A673 (cell line): ENCODE results near the gene DPPA5. TPM values are rescaled to one million over a fixed set of nuclear protein-coding genes. Genes with fewer than 3 reads are reported as not detected.

Experiments used
- BruUV-seq: library from RNA; stranded (reverse); fragments of 400-500 nt; replicated peaks from 2 replicates; lab custom pipeline; 2021; lab: Mats Ljungman, UMichigan
- CTCF ChIA-PET: fragments of 300-600 bp; sonication (Branson Sonifier 250); formaldehyde crosslinking; loops from one replicate; lab custom pipeline; 2022; ENCODE audit warnings: antibody characterized with exemption; lab: Charles Lee
- POLR2A ChIA-PET: fragments of 300-600 bp; sonication (Branson Sonifier 250); formaldehyde crosslinking; loops from one replicate; lab custom pipeline; 2022; ENCODE audit warnings: antibody characterized with exemption; ENCODE audit not compliant: low non-redundant PET; lab: Charles Lee
- DNase-seq: peaks from one replicate; pipeline ENCODE4 v3.0.0-alpha.2; 2015; ENCODE audit warnings: low spot score
- H3K27ac ChIP-seq: fragments of 200-600 bp; sonication (generic); 2 replicates; pipeline ENCODE4 v1.5.1; 2016; ENCODE audit warnings: mixed run types, low read depth, mild to moderate bottlenecking, mixed read lengths, antibody characterized with exemption, low read length; ENCODE audit not compliant: poor library complexity, severe bottlenecking
- H3K27me3 ChIP-seq: fragments of 200-600 bp; sonication (generic); replicated peaks from 2 replicates; pipeline ENCODE4 v1.6.1; 2017; ENCODE audit warnings: mixed run types, low read depth, mild to moderate bottlenecking, mixed read lengths, antibody characterized with exemption, low read length; ENCODE audit not compliant: insufficient read depth, poor library complexity
- H3K36me3 ChIP-seq: fragments of 200-600 bp; sonication (generic); 2 replicates; pipeline ENCODE4 v1.6.1; 2016; ENCODE audit warnings: mixed run types, mild to moderate bottlenecking, mixed read lengths, antibody characterized with exemption, low read length; ENCODE audit not compliant: insufficient read depth, poor library complexity, severe bottlenecking
- H3K4me1 ChIP-seq: fragments of 200-600 bp; sonication (generic); 2 replicates; pipeline ENCODE4 v1.6.1; 2017; ENCODE audit warnings: mixed run types, mild to moderate bottlenecking, mixed read lengths, antibody characterized with exemption, low read length; ENCODE audit not compliant: insufficient read depth, poor library complexity, severe bottlenecking
- H3K4me3 ChIP-seq: fragments of 200-600 bp; sonication (generic); 2 replicates; pipeline ENCODE4 v1.5.1; 2016; ENCODE audit warnings: low read depth, mixed run types, mild to moderate bottlenecking, mixed read lengths, low read length; ENCODE audit not compliant: poor library complexity, severe bottlenecking
- H3K9me3 ChIP-seq: fragments of 200-600 bp; sonication (generic); 2 replicates; pipeline ENCODE4 v1.6.1; 2016; ENCODE audit warnings: mixed run types, low read depth, mild to moderate bottlenecking, mixed read lengths, antibody characterized with exemption, low read length; ENCODE audit not compliant: poor library complexity, severe bottlenecking
- EZH2 ChIP-seq: fragments of 200-600 bp; sonication (generic); IDR thresholded peaks from 2 replicates; pipeline ENCODE4 v1.6.1; 2017; ENCODE audit warnings: borderline replicate concordance, low read depth, mild to moderate bottlenecking, mixed read lengths, antibody characterized with exemption, low read length; ENCODE audit not compliant: poor library complexity, severe bottlenecking
- intact Hi-C: fragments of 100-400 bp; cut with micrococcal nuclease; formaldehyde crosslinking; loops from one replicate; pipeline ENCODE4 v1.10.0; 2022; ENCODE audit not compliant: unreplicated experiment
- total RNA-seq: library from RNA; stranded (reverse); gene quantifications from 2 replicates; pipeline ENCODE4 v1.2.3, GENCODE V29; 2021
- TF ChIP-seq, protein P1 (sequence below): fragments of 300-800, 200-600 bp; sonication (generic); conservative IDR thresholded peaks from 2 replicates; pipeline ENCODE4 v1.5.1; 2017; ENCODE audit warnings: low read depth, mild to moderate bottlenecking, antibody characterized with exemption, low read length, moderate library complexity, mixed read lengths

The DPPA5 gene
- total RNA-seq, 1 experiment from 2014 or later, result not detected

DNA sequence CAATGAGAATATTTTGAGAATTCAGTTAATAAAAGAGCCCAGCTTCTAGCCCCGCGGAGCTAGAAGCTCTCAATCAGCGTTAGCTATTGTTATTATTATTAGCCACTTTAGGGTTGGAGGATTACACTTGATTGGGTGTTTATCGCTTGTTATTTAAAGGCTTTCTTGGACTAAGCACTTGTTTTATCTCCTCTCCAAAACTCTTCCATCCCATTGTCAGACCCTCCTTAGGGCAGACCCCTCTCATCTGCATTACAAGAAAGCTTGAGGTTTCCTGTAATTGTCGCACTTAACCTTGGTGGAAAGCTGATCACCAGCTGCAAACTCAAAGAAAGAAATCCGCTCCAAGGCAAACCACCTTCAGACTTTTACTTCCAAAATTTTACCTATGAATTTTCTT lies 4.8 kb downstream of the DPPA5 start:
- CTCF ChIA-PET, result no interaction called here
- Histone ChIP-seq H3K36me3 (no peaks in the 10 kb centered on the region), H3K4me1 (no peaks in the 10 kb centered on the region), H3K27ac (no peak overlapping the region), H3K27me3 (no peaks in the 10 kb centered on the region), H3K4me3 (no peak overlapping the region), H3K9me3 (no peaks in the 10 kb centered on the region)
- no peak for TF ChIP-seq EZH2
- TF ChIP-seq, protein P1, sequence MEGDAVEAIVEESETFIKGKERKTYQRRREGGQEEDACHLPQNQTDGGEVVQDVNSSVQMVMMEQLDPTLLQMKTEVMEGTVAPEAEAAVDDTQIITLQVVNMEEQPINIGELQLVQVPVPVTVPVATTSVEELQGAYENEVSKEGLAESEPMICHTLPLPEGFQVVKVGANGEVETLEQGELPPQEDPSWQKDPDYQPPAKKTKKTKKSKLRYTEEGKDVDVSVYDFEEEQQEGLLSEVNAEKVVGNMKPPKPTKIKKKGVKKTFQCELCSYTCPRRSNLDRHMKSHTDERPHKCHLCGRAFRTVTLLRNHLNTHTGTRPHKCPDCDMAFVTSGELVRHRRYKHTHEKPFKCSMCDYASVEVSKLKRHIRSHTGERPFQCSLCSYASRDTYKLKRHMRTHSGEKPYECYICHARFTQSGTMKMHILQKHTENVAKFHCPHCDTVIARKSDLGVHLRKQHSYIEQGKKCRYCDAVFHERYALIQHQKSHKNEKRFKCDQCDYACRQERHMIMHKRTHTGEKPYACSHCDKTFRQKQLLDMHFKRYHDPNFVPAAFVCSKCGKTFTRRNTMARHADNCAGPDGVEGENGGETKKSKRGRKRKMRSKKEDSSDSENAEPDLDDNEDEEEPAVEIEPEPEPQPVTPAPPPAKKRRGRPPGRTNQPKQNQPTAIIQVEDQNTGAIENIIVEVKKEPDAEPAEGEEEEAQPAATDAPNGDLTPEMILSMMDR, result no peak
- intact Hi-C loops, result no loop called here
- POLR2A ChIA-PET, result no interaction called here
- BruUV-seq, result no TSS peak
- DNase-seq, result no peak

DNA sequence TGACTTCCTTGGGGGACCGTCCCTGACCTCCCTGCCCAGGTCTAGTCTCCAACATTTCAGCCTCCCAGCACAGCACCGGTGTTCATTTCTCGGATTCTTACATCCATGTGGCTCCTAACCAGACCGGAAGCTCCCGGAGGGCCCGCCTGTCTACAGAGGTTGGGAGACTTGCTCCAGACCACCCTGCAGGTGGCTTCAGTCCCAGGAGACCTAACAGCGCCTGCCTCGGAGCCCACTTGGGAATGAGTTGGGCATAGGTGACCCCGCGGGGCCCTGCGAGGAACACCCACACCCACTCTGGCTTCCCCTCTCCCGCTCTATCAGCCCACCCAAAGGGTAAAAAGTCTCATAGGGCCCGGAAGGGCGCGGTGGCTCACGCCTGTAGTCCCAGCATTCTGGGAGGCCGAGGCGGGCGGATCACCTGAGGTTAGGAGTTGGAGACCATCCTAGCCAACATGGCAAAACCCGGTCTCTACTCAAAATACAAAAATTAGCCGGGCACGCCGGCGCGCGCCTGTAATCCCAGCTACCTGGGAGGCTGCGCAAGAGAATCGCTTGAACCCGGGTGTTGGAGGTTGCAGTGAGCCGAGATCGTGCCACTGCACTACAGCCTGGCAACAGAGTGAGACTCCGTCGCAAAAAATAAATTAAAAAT lies 5.4 kb downstream of the DPPA5 start:
- H3K4me3 ChIP-seq, result no peak overlapping the region
- no peaks in the 10 kb centered on the region for H3K4me1 ChIP-seq
- intact Hi-C loops, result no loop called here
- no peak for DNase-seq
- no peaks in the 10 kb centered on the region for H3K27me3 ChIP-seq
- ChIA-PET POLR2A (no interaction called here), CTCF (no interaction called here)
- H3K36me3 ChIP-seq, result no peaks in the 10 kb centered on the region
- H3K27ac ChIP-seq, result no peak overlapping the region
- BruUV-seq, result no TSS peak
- H3K9me3 ChIP-seq, result no peaks in the 10 kb centered on the region
- TF ChIP-seq, protein P1, result no peak
- TF ChIP-seq EZH2, result no peak

- POLR2A ChIA-PET, result no interaction called here
- no peak overlapping the region for H3K4me3 ChIP-seq
- DNase-seq, result no peak
- H3K4me1 ChIP-seq, result no peaks in the 10 kb centered on the region
- H3K9me3 ChIP-seq, result no peaks in the 10 kb centered on the region
- CTCF ChIA-PET, result no interaction called here
- TF ChIP-seq, protein P1, result no peak
- no peak for TF ChIP-seq EZH2
- no peaks in the 10 kb centered on the region for H3K36me3 ChIP-seq
- no TSS peak for BruUV-seq
- intact Hi-C loops, result no loop called here
- H3K27ac ChIP-seq, result no peak overlapping the region
- H3K27me3 ChIP-seq, result no peaks in the 10 kb centered on the region
Measured at GRCh38 chr6:73343164-73343563, 10.9 kb downstream of the DPPA5 start.
